GM11168 (cell line): Measurements from ENCODE around the gene ZNF846.
"Not testable (repeated sequence)": the region's sequence is repeated elsewhere in the genome, so short reads cannot be mapped to it uniquely, and the experiment has no call there.

Experiments
- in situ Hi-C: fragments of 300-500 bp; cut with MboI; formaldehyde crosslinking; loops from one replicate; pipeline ENCODE4 v1.12.0; 2022; ENCODE audit warnings: low sequenced_read_pairs; ENCODE audit not compliant: unreplicated experiment

ZNF846 gene

GRCh38 chr19:9786342-9786741 is 17.8 kb upstream of the ZNF846 start:
- in situ Hi-C loops, result loop anchor here (25.0 kb wide), 2 partner anchors 474 to 649 kb away; partner anchors contain the start of genes OR7G3, ZNF317, ZNF559 and ZNF699

GRCh38 chr19:9785367-9786331 is 17.1 kb upstream of the ZNF846 start:
- in situ Hi-C loops, result loop anchor here (25.0 kb wide), 2 partner anchors 473 to 648 kb away; partner anchors contain the start of genes OR7G3, ZNF317, ZNF559 and ZNF699

- in situ Hi-C loops, result loop anchor here (25.0 kb wide), 2 partner anchors 472 to 647 kb away; partner anchors contain the start of genes OR7G3, ZNF317, ZNF559 and ZNF699
Observed at GRCh38 chr19:9784163-9784496, 15.6 kb upstream of the ZNF846 start.

- in situ Hi-C loops, result loop anchor here (25.0 kb wide), 2 partner anchors 470 to 645 kb away; partner anchors contain the start of genes OR7G3, ZNF317, ZNF559 and ZNF699
Observed at GRCh38 chr19:9782338-9782737, 13.8 kb upstream of the ZNF846 start.

- in situ Hi-C loops, result no loop called here
Observed at GRCh38 chr19:9757544-9758501, 10.7 kb downstream of the ZNF846 start.

DNA sequence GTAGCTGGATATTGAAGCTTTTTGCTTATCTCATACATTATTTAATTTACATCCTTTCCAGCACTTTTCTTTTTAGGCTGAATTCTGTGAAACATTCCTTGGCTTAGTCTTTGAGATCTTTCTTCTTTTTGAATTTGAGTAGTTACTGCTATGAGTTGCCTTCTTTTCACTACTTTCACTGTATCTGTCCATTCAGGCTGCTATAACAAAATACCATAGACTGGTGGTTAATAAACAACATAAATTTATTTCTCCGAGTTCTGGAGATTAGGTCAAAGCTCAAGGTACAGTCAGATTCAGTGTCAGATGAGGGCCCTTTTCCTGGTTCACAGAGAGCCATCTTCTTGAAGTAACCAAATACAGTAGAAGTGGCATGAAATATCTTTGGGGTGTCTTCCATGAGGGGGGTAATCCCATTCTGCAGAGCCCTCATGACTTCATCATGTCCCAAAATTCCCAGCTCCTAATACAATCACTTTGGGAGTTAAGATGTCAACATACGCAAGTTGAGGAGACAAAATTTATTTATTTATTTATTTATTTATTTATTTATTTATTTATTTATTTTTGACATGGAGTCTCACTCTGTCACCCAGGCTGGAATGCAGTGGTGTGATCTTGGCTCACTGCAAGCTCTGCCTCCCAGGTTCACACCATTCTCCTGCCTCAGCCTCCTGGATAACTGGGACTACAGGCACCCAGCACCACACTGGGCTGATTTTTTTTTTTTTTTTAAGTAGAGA is 15.7 kb downstream of the ZNF846 start:
- in situ Hi-C loops, result no loop called here

DNA sequence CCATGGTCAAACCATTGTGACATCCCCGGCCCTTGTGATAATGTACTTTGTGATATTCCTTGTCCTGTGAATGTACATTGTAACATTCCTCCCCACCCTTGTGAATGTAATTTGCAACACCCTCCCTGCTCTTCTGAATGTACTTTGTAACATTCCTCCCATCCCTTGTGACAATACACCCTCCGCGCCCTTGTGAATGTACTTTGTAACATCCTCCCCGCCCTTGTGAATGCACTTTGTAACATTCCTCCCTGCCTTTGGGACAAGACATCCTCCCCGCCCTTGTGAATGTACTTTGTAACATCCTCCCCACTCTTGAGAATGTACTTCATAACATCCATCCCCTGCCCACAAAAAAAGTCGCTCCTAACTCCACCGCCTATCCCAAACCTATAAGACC is 17.1 kb downstream of the ZNF846 start:
- in situ Hi-C loops, result no loop called here

- in situ Hi-C loops, result no loop called here
Observed at GRCh38 chr19:9741476-9742171, 26.9 kb downstream of the ZNF846 start.

DNA sequence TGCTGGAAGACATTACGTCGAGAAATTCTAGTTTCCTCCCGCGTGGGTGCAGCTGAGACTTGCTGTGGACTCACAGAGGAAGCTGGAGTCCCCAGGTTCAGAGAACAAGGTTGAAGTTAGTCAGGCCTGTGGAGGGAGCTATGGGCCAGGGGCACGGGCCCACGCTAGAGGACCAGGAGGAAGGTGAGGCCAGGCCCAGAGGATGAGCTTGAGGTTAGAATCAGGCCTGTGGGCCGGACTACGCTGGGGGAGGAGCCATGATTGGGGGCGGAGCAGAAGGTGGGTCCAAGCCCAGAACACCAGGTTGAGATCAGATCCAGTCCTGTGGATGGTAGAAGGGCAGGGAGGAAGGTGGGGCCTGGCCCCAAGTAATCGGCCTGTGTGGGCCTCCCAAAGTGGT is 32.6 kb downstream of the ZNF846 start:
- in situ Hi-C loops, result no loop called here

GRCh38 chr19:9730056-9730455 is 38.5 kb downstream of the ZNF846 start:
- in situ Hi-C loops, result not testable (repeated sequence)

- in situ Hi-C loops, result no loop called here
Observed at GRCh38 chr19:9729162-9729561, 39.4 kb downstream of the ZNF846 start.

DNA sequence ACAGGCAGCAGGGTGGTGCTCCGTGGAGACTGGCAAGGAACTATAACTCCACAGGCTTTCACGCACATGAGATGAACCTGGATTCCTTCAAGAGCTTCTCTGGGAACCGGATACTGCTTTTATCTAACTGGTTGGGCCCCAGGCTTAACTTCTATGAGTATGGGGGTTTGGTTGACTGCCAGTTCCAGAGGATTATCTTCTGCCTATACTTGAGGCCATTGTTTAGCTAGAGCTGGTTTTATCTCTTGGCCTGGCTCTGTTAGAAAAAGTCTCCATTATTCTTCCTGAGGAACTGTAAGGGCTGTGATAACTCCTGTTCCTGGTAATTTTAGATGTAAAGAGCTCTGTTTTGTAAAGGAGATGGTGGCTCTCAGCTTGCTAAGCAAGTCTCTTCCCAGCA is 40.9 kb downstream of the ZNF846 start:
- in situ Hi-C loops, result no loop called here

- in situ Hi-C loops, result not testable (repeated sequence)
Observed at GRCh38 chr19:9725508-9726201, 42.9 kb downstream of the ZNF846 start.

DNA sequence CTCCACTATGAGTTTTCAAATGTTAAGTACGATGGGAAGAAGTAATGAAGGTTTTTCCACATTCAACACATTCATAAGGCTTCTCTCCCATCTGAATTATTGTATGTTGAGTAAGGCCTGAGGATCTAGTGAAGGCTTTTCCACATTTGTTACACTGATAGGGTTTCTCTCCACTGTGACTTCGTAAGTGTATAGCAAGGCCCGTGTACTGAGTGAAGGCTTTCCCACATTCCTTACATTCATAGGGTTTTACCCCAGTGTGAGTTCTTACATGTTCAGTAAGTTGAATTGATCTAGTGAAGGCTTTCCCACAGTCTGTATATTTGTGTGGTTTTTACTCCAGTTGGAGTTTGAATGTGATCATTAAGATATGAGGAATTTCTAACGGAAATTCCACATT is 44.4 kb downstream of the ZNF846 start:
- in situ Hi-C loops, result no loop called here

DNA sequence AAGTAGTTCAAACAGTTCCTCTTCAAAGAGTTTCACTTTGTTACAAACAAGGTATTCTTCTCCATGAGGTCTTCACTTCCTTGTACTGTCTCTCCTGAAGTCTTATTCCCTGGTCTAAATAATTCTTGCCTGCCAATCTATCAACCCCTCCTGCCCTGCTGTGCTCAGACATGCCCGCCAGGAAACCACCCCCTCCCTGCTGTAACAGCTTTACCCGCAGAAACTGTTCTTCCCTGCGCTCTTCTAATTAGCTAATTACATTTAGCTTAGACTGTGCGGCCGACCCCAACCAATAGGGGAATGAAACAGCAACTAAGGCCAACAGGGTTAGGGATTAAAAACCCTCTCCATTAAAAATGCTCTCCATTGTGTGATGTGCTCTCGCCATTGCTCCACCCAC is 46.7 kb downstream of the ZNF846 start:
- in situ Hi-C loops, result no loop called here

GRCh38 chr19:9720541-9720940 is 48.0 kb downstream of the ZNF846 start:
- in situ Hi-C loops, result no loop called here

- in situ Hi-C loops, result no loop called here
Observed at GRCh38 chr19:9711815-9712214, 56.7 kb downstream of the ZNF846 start.

- in situ Hi-C loops, result no loop called here
Observed at GRCh38 chr19:9709305-9709704, 59.2 kb downstream of the ZNF846 start.

DNA sequence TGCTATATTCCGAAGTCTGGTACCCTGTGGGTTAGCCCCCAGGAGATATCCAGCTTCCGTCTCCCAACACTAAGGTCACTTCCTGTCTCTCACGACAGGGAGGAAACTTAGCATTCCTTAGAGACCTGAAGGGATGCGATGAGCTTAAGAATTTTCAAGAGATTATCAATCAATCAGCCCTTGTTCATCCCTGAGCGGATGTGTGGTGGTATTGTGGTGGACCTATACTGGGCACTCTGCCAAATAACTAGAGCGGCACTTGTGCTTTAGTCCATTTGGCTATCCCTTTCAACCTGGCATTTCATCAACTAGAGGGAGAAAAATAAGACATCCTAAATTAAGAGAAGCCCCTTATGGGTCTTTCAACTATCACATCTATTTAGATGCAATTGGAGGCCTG is 62.7 kb downstream of the ZNF846 start:
- in situ Hi-C loops, result no loop called here
